NCI-H146 (cell line): Measurements from ENCODE around the gene ZRANB1.
"Not testable (repeated sequence)": the region's sequence is repeated elsewhere in the genome, so short reads cannot be mapped to it uniquely, and the experiment has no call there.

Experiments
- DNase-seq: peaks from one replicate; lab custom pipeline; 2025; lab: John Stamatoyannopoulos, UW

Gene ZRANB1

GRCh38 chr10:124941823-124942222, at the start of gene ZRANB1:
Gene ZRANB1, plus strand, starts transcription at chr10:124942123. Its CDS starts 371 bp downstream, at chr10:124942494.
- no peak for DNase-seq

GRCh38 chr10:124892905-124893304, 49.0 kb upstream of the ZRANB1 start:
- DNase-seq: peak; percentile 4

- no peak for DNase-seq
Observed at GRCh38 chr10:124894569-124895215, 47.2 kb upstream of the ZRANB1 start.

- DNase-seq: no peak
Observed at GRCh38 chr10:124896751-124897150, 45.2 kb upstream of the ZRANB1 start.

GRCh38 chr10:124898471-124898870, 43.5 kb upstream of the ZRANB1 start:
- peak; percentile 18 for DNase-seq

GRCh38 chr10:124899151-124899550, 42.8 kb upstream of the ZRANB1 start:
- DNase-seq: no peak

GRCh38 chr10:124902462-124902861, 39.5 kb upstream of the ZRANB1 start:
- no peak for DNase-seq

GRCh38 chr10:124903111-124903510, 38.8 kb upstream of the ZRANB1 start:
- DNase-seq: peak; percentile 91

GRCh38 chr10:124904796-124905195, 37.1 kb upstream of the ZRANB1 start:
- no peak for DNase-seq

GRCh38 chr10:124906551-124907001, 35.3 kb upstream of the ZRANB1 start:
- DNase-seq: no peak

- no peak for DNase-seq
Observed at GRCh38 chr10:124909563-124909962, 32.4 kb upstream of the ZRANB1 start.

GRCh38 chr10:124911124-124912067, 30.5 kb upstream of the ZRANB1 start:
- no peak for DNase-seq

GRCh38 chr10:124912101-124912886, 29.6 kb upstream of the ZRANB1 start:
- no peak for DNase-seq

- DNase-seq: no peak
Observed at GRCh38 chr10:124913167-124913566, 28.8 kb upstream of the ZRANB1 start.

- not testable (repeated sequence) for DNase-seq
Observed at GRCh38 chr10:124914398-124914797, 27.5 kb upstream of the ZRANB1 start.

- peak; percentile 18 for DNase-seq
Observed at GRCh38 chr10:124916098-124916584, 25.8 kb upstream of the ZRANB1 start.

- DNase-seq: peak; percentile 95
Observed at GRCh38 chr10:124916585-124917427, 25.1 kb upstream of the ZRANB1 start.

- DNase-seq: peak; percentile 55
Observed at GRCh38 chr10:124917428-124918190, 24.3 kb upstream of the ZRANB1 start.

- DNase-seq: no peak
Observed at GRCh38 chr10:124918191-124918830, 23.6 kb upstream of the ZRANB1 start.

GRCh38 chr10:124918906-124919305, 23.0 kb upstream of the ZRANB1 start:
- DNase-seq: no peak
